HL-60/S4 treated with phorbol 12-myristate 13-acetate at 8.2 ng/mL for 4 days and 3 days (cell line): ENCODE data around the gene DCAF4.
"Not testable (repeated sequence)": the region's sequence is repeated elsewhere in the genome, so short reads cannot be mapped to it uniquely, and the experiment has no call there.

ENCODE experiments used
- in situ Hi-C: fragments of 300-500 bp; cut with MboI; formaldehyde crosslinking; loops from 2 replicates; pipeline ENCODE4 v1.15.0; 2022; ENCODE audit warnings: low sequenced_read_pairs

The DCAF4 gene

GRCh38 chr14:72929316-72930080 lies 3.2 kb downstream of the DCAF4 start:
- in situ Hi-C loops, result loop anchor here (10.0 kb wide), 1 partner anchor 415 kb away; no protein-coding TSS in a partner anchor

GRCh38 chr14:72932893-72933292 lies 6.6 kb downstream of the DCAF4 start:
- in situ Hi-C loops, result loop anchor here (10.0 kb wide), 1 partner anchor 418 kb away; no protein-coding TSS in a partner anchor

- in situ Hi-C loops, result loop anchor here (10.0 kb wide), 1 partner anchor 425 kb away; no protein-coding TSS in a partner anchor
Measured at GRCh38 chr14:72939630-72940029, 13.4 kb downstream of the DCAF4 start.

GRCh38 chr14:72941286-72941985 lies 15.2 kb downstream of the DCAF4 start:
- in situ Hi-C loops, result no loop called here

- in situ Hi-C loops, result no loop called here
Measured at GRCh38 chr14:72942934-72943333, 16.7 kb downstream of the DCAF4 start.

- in situ Hi-C loops, result no loop called here
Measured at GRCh38 chr14:72943876-72944430, 17.7 kb downstream of the DCAF4 start.

GRCh38 chr14:72945356-72946027 lies 19.2 kb downstream of the DCAF4 start:
- in situ Hi-C loops, result no loop called here

- in situ Hi-C loops, result no loop called here
Measured at GRCh38 chr14:72946491-72946890, 20.2 kb downstream of the DCAF4 start.

GRCh38 chr14:72947366-72948160 lies 21.3 kb downstream of the DCAF4 start:
- in situ Hi-C loops, result no loop called here

GRCh38 chr14:72948481-72949138 lies 22.3 kb downstream of the DCAF4 start:
- in situ Hi-C loops, result no loop called here

GRCh38 chr14:72952171-72952570 lies 25.9 kb downstream of the DCAF4 start:
- in situ Hi-C loops, result no loop called here

GRCh38 chr14:72956741-72957140 lies 30.5 kb downstream of the DCAF4 start:
- in situ Hi-C loops, result not testable (repeated sequence)

- in situ Hi-C loops, result no loop called here
Measured at GRCh38 chr14:72957213-72957612, 30.9 kb downstream of the DCAF4 start.

GRCh38 chr14:72958548-72958947 lies 32.3 kb downstream of the DCAF4 start:
- in situ Hi-C loops, result no loop called here

- in situ Hi-C loops, result not testable (repeated sequence)
Measured at GRCh38 chr14:72961016-72961415, 34.8 kb downstream of the DCAF4 start.

GRCh38 chr14:72961579-72962335 lies 35.5 kb downstream of the DCAF4 start:
- in situ Hi-C loops, result no loop called here

- in situ Hi-C loops, result not testable (repeated sequence)
Measured at GRCh38 chr14:72962336-72962754, 36.1 kb downstream of the DCAF4 start.

- in situ Hi-C loops, result no loop called here
Measured at GRCh38 chr14:72962829-72963312, 36.6 kb downstream of the DCAF4 start.

- in situ Hi-C loops, result no loop called here
Measured at GRCh38 chr14:72965249-72965648, 39.0 kb downstream of the DCAF4 start.
